Measurements from ENCODE around the gene EDC3. TPM values are rescaled to one million over a fixed set of nuclear protein-coding genes. Genes with fewer than 3 reads are reported as not detected.
"Not testable (repeated sequence)": the region's sequence is repeated elsewhere in the genome, so short reads cannot be mapped to it uniquely, and the experiment has no call there.

The EDC3 gene
- total RNA-seq, 2 donors from 2014 or later, result 44.5 to 48.3 TPM

GRCh38 chr15:74630284-74631086 lies 65.3 kb downstream of the EDC3 start:
- 93% methylated on average over 5 to 6 of the region's 6 CpGs for WGBS, 2 experiments (ENCODE audit: insufficient coverage in 1 of 2, insufficient read length in 1 of 2)
- Histone ChIP-seq H3K36me3 (ENCODE audit: control insufficient read depth, insufficient read depth, low read length) (peaks cover 92% of the 10 kb centered on the region), H3K9ac (ENCODE audit: extremely low read depth, low read length, poor library complexity, severe bottlenecking) (no peak overlapping the region), H3K9me3 (ENCODE audit: control insufficient read depth, low read length) (no peaks in the 10 kb centered on the region), H3K27me3 (ENCODE audit: control insufficient read depth, insufficient read depth, low read length, poor library complexity, severe bottlenecking) (no peaks in the 10 kb centered on the region), H3K4me3 (ENCODE audit: low read length) (no peak overlapping the region), H3K4me1 (ENCODE audit: control insufficient read depth, insufficient read depth, low read length) (no peaks in the 10 kb centered on the region), H3K27ac (ENCODE audit: low read depth, low read length) (no peak overlapping the region)
- H3K27me3 Mint-ChIP-seq (ENCODE audit: insufficient read depth), result no peaks in the 10 kb centered on the region
- peak; percentile 47 for DNase-seq
- H3K9me3 Mint-ChIP-seq, result no peaks in the 10 kb centered on the region
- TF ChIP-seq CTCF (conservative IDR thresholded peaks at IDR 0.05), result no peak
- no peaks in the 10 kb centered on the region for H3K4me1 Mint-ChIP-seq
- H3K36me3 Mint-ChIP-seq (ENCODE audit: low read depth), result peaks cover 53% of the 10 kb centered on the region
- H3K4me3 Mint-ChIP-seq, result no peak overlapping the region
- H3K27ac Mint-ChIP-seq, result no peak overlapping the region

- H3K4me3 ChIP-seq (ENCODE audit: low read length); H3K4me1 Mint-ChIP-seq; H3K27ac Mint-ChIP-seq; H3K27ac ChIP-seq (ENCODE audit: low read depth, low read length); H3K4me1 ChIP-seq (ENCODE audit: control insufficient read depth, insufficient read depth, low read length); H3K4me3 Mint-ChIP-seq; H3K9ac ChIP-seq (ENCODE audit: extremely low read depth, low read length, poor library complexity, severe bottlenecking); H3K9me3 Mint-ChIP-seq; H3K9me3 ChIP-seq (ENCODE audit: control insufficient read depth, low read length); H3K27me3 Mint-ChIP-seq (ENCODE audit: insufficient read depth); H3K27me3 ChIP-seq (ENCODE audit: control insufficient read depth, insufficient read depth, low read length, poor library complexity, severe bottlenecking): not testable (repeated sequence)
- peaks cover 92% of the 10 kb centered on the region for H3K36me3 ChIP-seq (ENCODE audit: control insufficient read depth, insufficient read depth, low read length)
- 95% methylated on average over 9 of the region's 10 CpGs; no CpG with 5 or more reads in 1 of the 2 experiments for WGBS, 2 experiments (ENCODE audit: insufficient coverage in 1 of 2, insufficient read length in 1 of 2)
- peak; percentile 43 for DNase-seq
- H3K36me3 Mint-ChIP-seq (ENCODE audit: low read depth), result peaks cover 56% of the 10 kb centered on the region
Measured at GRCh38 chr15:74629696-74630095, 66.1 kb downstream of the EDC3 start.

- peaks cover 57% of the 10 kb centered on the region for H3K36me3 Mint-ChIP-seq (ENCODE audit: low read depth)
- H3K4me1 ChIP-seq (ENCODE audit: control insufficient read depth, insufficient read depth, low read length), result no peaks in the 10 kb centered on the region
- H3K9ac ChIP-seq (ENCODE audit: extremely low read depth, low read length, poor library complexity, severe bottlenecking), result no peak overlapping the region
- H3K27me3 Mint-ChIP-seq (ENCODE audit: insufficient read depth), result no peaks in the 10 kb centered on the region
- H3K27ac ChIP-seq (ENCODE audit: low read depth, low read length), result no peak overlapping the region
- H3K4me3 ChIP-seq (ENCODE audit: low read length), result no peak overlapping the region
- H3K4me1 Mint-ChIP-seq, result no peaks in the 10 kb centered on the region
- TF ChIP-seq CTCF (conservative IDR thresholded peaks at IDR 0.05), result no peak
- no peaks in the 10 kb centered on the region for H3K27me3 ChIP-seq (ENCODE audit: control insufficient read depth, insufficient read depth, low read length, poor library complexity, severe bottlenecking)
- peak; percentile 44 for DNase-seq
- peaks cover 92% of the 10 kb centered on the region for H3K36me3 ChIP-seq (ENCODE audit: control insufficient read depth, insufficient read depth, low read length)
- H3K4me3 Mint-ChIP-seq, result no peak overlapping the region
- H3K9me3 Mint-ChIP-seq, result no peaks in the 10 kb centered on the region
- WGBS, 2 experiments (ENCODE audit: insufficient coverage in 1 of 2, insufficient read length in 1 of 2), result 91 to 97% methylated on average over 5 of the region's 5 CpGs
- no peak overlapping the region for H3K27ac Mint-ChIP-seq
- no peaks in the 10 kb centered on the region for H3K9me3 ChIP-seq (ENCODE audit: control insufficient read depth, low read length)
Measured at GRCh38 chr15:74628949-74629348, 66.9 kb downstream of the EDC3 start.
